H7 (cell line): Measurements from ENCODE around the gene STXBP1. TPM values are rescaled to one million over a fixed set of nuclear protein-coding genes. Genes with fewer than 3 reads are reported as not detected.

ENCODE experiments used
- DNase-seq: peaks from one replicate; pipeline ENCODE4 v3.0.0; 2012
- H3K27me3 ChIP-seq: 2 replicates; pipeline ENCODE4 v1.6.0; 2011; ENCODE audit warnings: mild to moderate bottlenecking, low read length; ENCODE audit not compliant: control insufficient read depth, insufficient read depth
- H3K36me3 ChIP-seq: replicated peaks from 2 replicates; pipeline ENCODE4 v1.5.1; 2011; ENCODE audit warnings: low read length; ENCODE audit not compliant: control insufficient read depth, insufficient read depth
- H3K4me3 ChIP-seq: 2 replicates; pipeline ENCODE4 v1.5.1; 2011; ENCODE audit warnings: low read depth, mild to moderate bottlenecking, control low read depth, low read length, moderate library complexity; ENCODE audit not compliant: insufficient read depth
- total RNA-seq: library from RNA; depleted of rRNA; stranded (reverse); fragments of >200 nt; shearing (Covaris generic); gene quantifications from 2 replicates; pipeline ENCODE4 v1.2.3, GENCODE V29; 2014

Gene STXBP1
- total RNA-seq, 1 experiment from 2014 or later = 5.9 TPM

GRCh38 chr9:127712867-127713266 is 100.8 kb downstream of the STXBP1 start:
- H3K27me3 ChIP-seq = peaks cover 8% of the 10 kb centered on the region; the same call in 1 of the 2 replicates
- no peak for DNase-seq
- no peaks in the 10 kb centered on the region for H3K36me3 ChIP-seq
- no peak overlapping the region for H3K4me3 ChIP-seq

GRCh38 chr9:127714020-127714750 is 102.1 kb downstream of the STXBP1 start:
- peak overlapping the region; percentile 25; the same call in 1 of the 2 replicates for H3K4me3 ChIP-seq
- H3K27me3 ChIP-seq = peaks cover 8% of the 10 kb centered on the region; the same call in 1 of the 2 replicates
- no peaks in the 10 kb centered on the region for H3K36me3 ChIP-seq
- DNase-seq = peak; percentile 63

GRCh38 chr9:127714951-127715469 is 102.9 kb downstream of the STXBP1 start:
- Histone ChIP-seq H3K4me3 (peak overlapping the region; percentile 75), H3K36me3 (no peaks in the 10 kb centered on the region), H3K27me3 (peaks cover 8% of the 10 kb centered on the region; the same call in 1 of the 2 replicates)
- peak; percentile 81 for DNase-seq

GRCh38 chr9:127715470-127716337 is 103.6 kb downstream of the STXBP1 start, which contains the start of the genes PTRH1 and TTC16:
Gene PTRH1, minus strand, starts transcription at chr9:127715663. Its CDS starts 24 bp downstream, at chr9:127715639.
Gene TTC16, plus strand, starts transcription at chr9:127716079. Its CDS starts 67 bp downstream, at chr9:127716146.
- peak; percentile 99 for DNase-seq
- peaks cover 8% of the 10 kb centered on the region; the same call in 1 of the 2 replicates for H3K27me3 ChIP-seq
- peak within 1 kb of the TSS; percentile 75 for H3K4me3 ChIP-seq
- H3K36me3 ChIP-seq = no peaks in the 10 kb centered on the region

- Histone ChIP-seq H3K36me3 (no peaks in the 10 kb centered on the region), H3K4me3 (no peak overlapping the region), H3K27me3 (peaks cover 8% of the 10 kb centered on the region; the same call in 1 of the 2 replicates)
- DNase-seq = no peak
Observed at GRCh38 chr9:127716412-127716811, 104.3 kb downstream of the STXBP1 start.

GRCh38 chr9:127717766-127718165 is 105.7 kb downstream of the STXBP1 start:
- H3K36me3 ChIP-seq = no peaks in the 10 kb centered on the region
- H3K4me3 ChIP-seq = no peak overlapping the region
- H3K27me3 ChIP-seq = peaks cover 8% of the 10 kb centered on the region; the same call in 1 of the 2 replicates
- no peak for DNase-seq

- no peak overlapping the region for H3K4me3 ChIP-seq
- DNase-seq = no peak
- peaks cover under 1% of the 10 kb centered on the region; the same call in 1 of the 2 replicates for H3K27me3 ChIP-seq
- H3K36me3 ChIP-seq = no peaks in the 10 kb centered on the region
Observed at GRCh38 chr9:127720031-127720864, 108.2 kb downstream of the STXBP1 start.

- no peak overlapping the region for H3K4me3 ChIP-seq
Observed at GRCh38 chr9:127720865-127721227, 108.8 kb downstream of the STXBP1 start.

GRCh38 chr9:127721391-127721821 is 109.3 kb downstream of the STXBP1 start:
- Histone ChIP-seq H3K4me3 (no peak overlapping the region), H3K36me3 (no peaks in the 10 kb centered on the region), H3K27me3 (no peaks in the 10 kb centered on the region)
- peak; percentile 61 for DNase-seq

More at GRCh38 chr9:127720865-127721227, 108.8 kb downstream of the STXBP1 start:
- no peaks in the 10 kb centered on the region for H3K27me3 ChIP-seq
- no peaks in the 10 kb centered on the region for H3K36me3 ChIP-seq
- DNase-seq = no peak

GRCh38 chr9:127722055-127722745 is 110.1 kb downstream of the STXBP1 start:
- Histone ChIP-seq H3K27me3 (no peaks in the 10 kb centered on the region), H3K4me3 (no peak overlapping the region), H3K36me3 (no peaks in the 10 kb centered on the region)
- DNase-seq = no peak

- no peaks in the 10 kb centered on the region for H3K27me3 ChIP-seq
- no peaks in the 10 kb centered on the region for H3K36me3 ChIP-seq
- DNase-seq = no peak
- no peak overlapping the region for H3K4me3 ChIP-seq
Observed at GRCh38 chr9:127723013-127723412, 110.9 kb downstream of the STXBP1 start.

- Histone ChIP-seq H3K4me3 (no peak overlapping the region), H3K36me3 (no peaks in the 10 kb centered on the region), H3K27me3 (no peaks in the 10 kb centered on the region)
- no peak for DNase-seq
Observed at GRCh38 chr9:127723444-127723843, 111.4 kb downstream of the STXBP1 start.

- Histone ChIP-seq H3K36me3 (no peaks in the 10 kb centered on the region), H3K27me3 (no peaks in the 10 kb centered on the region), H3K4me3 (no peak overlapping the region)
- DNase-seq = peak; percentile 77
Observed at GRCh38 chr9:127724012-127724411, 111.9 kb downstream of the STXBP1 start.
